Adrenal gland (tissue), 12 donors: ENCODE results near the gene ZNF346. TPM values are rescaled to one million over a fixed set of nuclear protein-coding genes. Genes with fewer than 3 reads are reported as not detected.

ENCODE experiments used
- DNase-seq, 7 donors: peaks; one replicate each; pipeline ENCODE4 v3.0.0-alpha.2; 2019 to 2020
- H3K27ac ChIP-seq, 5 donors: fragments of 200-600 bp; sonication (generic) in 4 of 5; 1 replicate in 3 of 5; 2 replicates in 2 of 5; pipeline versions ENCODE4 v1.5.1 to v1.8.0; 2016 to 2020; ENCODE audit warnings: mild to moderate bottlenecking in 1 of 5
- H3K27me3 ChIP-seq: fragments of 200-600 bp; 2 replicates; pipeline ENCODE4 v1.8.0; 2021
- H3K36me3 ChIP-seq, 2 donors: fragments of 200-600 bp; replicated peaks in 1 of 2; 1 replicate in 1 of 2; 2 replicates in 1 of 2; pipeline versions ENCODE4 v1.5.1 to v1.8.0; 2018 to 2022
- H3K4me1 ChIP-seq, 2 donors: fragments of 200-600 bp; replicated peaks in 1 of 2; 1 replicate in 1 of 2; 2 replicates in 1 of 2; pipeline versions ENCODE4 v1.5.1 to v1.8.0; 2018 to 2021
- H3K4me3 ChIP-seq, 4 donors: fragments of 200-600 bp; sonication (generic) in 3 of 4; one replicate each; pipeline ENCODE4 v1.5.1; 2016 to 2018
- H3K9me3 ChIP-seq, 3 donors: fragments of 200-600 bp; sonication (generic) in 1 of 3; replicated peaks in 1 of 3; 1 replicate in 2 of 3; 2 replicates in 1 of 3; pipeline versions ENCODE4 v1.5.1 to v1.8.0; 2016 to 2021
- CTCF ChIP-seq, 6 experiments: fragments of 450-650 bp in 4 of 6; fragments of 200-600 bp in 2 of 6; sonication (generic) in 1 of 6; IDR thresholded peaks; 1 replicate in 5 of 6; 2 replicates in 1 of 6; pipeline versions ENCODE4 v1.5.1 to v1.8.0; 2016 to 2021; ENCODE audit warnings: antibody characterized with exemption in 6 of 6, mild to moderate bottlenecking in 2 of 6, moderate library complexity in 1 of 6
- POLR2A ChIP-seq, 2 donors: fragments of 450-650 bp; IDR thresholded peaks; one replicate each; pipeline ENCODE4 v1.6.1; 2017; ENCODE audit warnings: antibody characterized with exemption in 2 of 2, mild to moderate bottlenecking in 2 of 2, moderate library complexity in 1 of 2
- WGBS, 4 donors: extraction: QIAGEN DNeasy Blood & Tissue Kit in 2 of 4; methylation state at CpG; one replicate each; pipeline versions ENCODE4 v1.1.5 to v1.1.7; 2013 to 2017; 5-methylcytosine and 5-hydroxymethylcytosine counted together
- intact Hi-C, 2 donors: fragments of 100-400 bp; cut with DNase I; formaldehyde crosslinking; loops; one replicate each; pipeline versions ENCODE4 v1.14.1 to v1.15.0; 2022 to 2023
- polyA plus RNA-seq, 3 donors: library from polyadenylated mRNA; stranded (reverse); fragments of 200-250 nt in 2 of 3; fragments of 350-450 nt in 1 of 3; fragmentation: Illumina TruSeq in 1 of 3; extraction: RNeasy Lipid Tissue Mini Kit (QIAGEN cat#74804) in 1 of 3; gene quantifications; one replicate each; pipeline ENCODE4 v1.2.3, GENCODE V29; 2013 to 2014
- total RNA-seq, 9 donors: library from RNA; depleted of rRNA in 4 of 9; stranded (reverse); fragments of >200 nt in 4 of 9; fragments of 120-200 nt in 1 of 9; fragmentation: NEBNext Ultra II Directional in 1 of 9; extraction: Animal tissue kit (Norgen Biotek cat#: 25700) in 1 of 9; gene quantifications; one replicate each; pipeline versions ENCODE4 v1.1.0 to v1.2.4, GENCODE V29; 2013 to 2023
- donor health status: healthy with polysubstance abuse.
- donor health status: Bipolar disorder and iron deficiency.
- donor health status: DM: yes; HTN: yes; CAD: no.
- donor health status: DM: no; HTN: no; CAD: no.
- donor health status: DM: no; HTN: no; CAD: no.
- donor health status: DM: yes; HTN: yes; CAD: no.

The ZNF346 gene
- total and polyA plus RNA-seq, 12 donors, result 7.9 to 29.4 (median 17.1) TPM

DNA sequence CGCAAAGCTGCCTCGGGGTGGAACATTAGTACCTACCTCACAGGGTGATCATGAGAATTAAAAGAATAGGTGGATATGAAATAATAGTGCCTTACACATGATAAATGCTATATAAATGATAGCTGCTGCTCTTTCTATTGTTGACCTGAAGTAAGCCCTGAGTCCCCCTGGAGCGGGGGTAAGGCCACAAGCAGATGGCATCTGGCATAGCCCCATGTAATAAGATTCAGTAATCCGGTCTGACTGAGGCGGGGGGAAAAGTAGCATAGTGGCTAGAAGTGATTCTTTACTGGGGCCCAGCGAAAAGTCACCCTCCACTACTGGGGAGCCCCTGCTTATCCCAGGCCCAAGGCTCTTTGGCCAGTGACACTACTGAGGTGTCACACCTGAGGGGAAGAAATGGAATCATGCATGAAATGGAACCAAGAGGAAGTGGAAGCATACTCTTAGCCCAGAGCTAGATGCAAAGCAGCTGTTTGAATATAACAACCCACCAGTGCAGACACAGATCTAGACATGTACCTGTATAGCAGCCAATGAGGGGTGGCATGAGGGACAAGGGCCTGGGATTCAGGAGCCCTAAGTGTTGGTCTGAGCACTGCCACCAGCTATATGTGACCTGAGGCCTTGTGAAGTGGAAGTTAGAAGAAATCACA lies 48.2 kb downstream of the ZNF346 start:
- H3K4me3 ChIP-seq, result no peak overlapping the region
- TF ChIP-seq POLR2A (IDR thresholded peaks at IDR 0.05) (no peak), CTCF (IDR thresholded peaks at IDR 0.05) (no peak)
- H3K9me3 ChIP-seq, result no peaks in the 10 kb centered on the region
- no peak overlapping the region for H3K27ac ChIP-seq
- no peak for DNase-seq
- H3K36me3 ChIP-seq, result no peaks in the 10 kb centered on the region
- WGBS, 4 donors, result 86 to 94% (median 92%) methylated on average over 6 of the region's 6 CpGs
- intact Hi-C loops, result loop anchor here in 1 of 2 donors (2.0 kb wide), 1 partner anchor 42 kb away; no protein-coding TSS in a partner anchor
- H3K4me1 ChIP-seq, result peaks cover 0 to 9% of the 10 kb centered on the region in 2 donors
- H3K27me3 ChIP-seq, result no peaks in the 10 kb centered on the region

GRCh38 chr5:177071666-177072385 lies 49.3 kb downstream of the ZNF346 start:
- WGBS, 4 donors, result 6 to 16% (median 14%) methylated on average over 5 to 6 of the region's 6 CpGs
- DNase-seq, result peak; percentile 76 to 92 (median 84)
- Histone ChIP-seq H3K9me3 (no peaks in the 10 kb centered on the region), H3K36me3 (no peaks in the 10 kb centered on the region), H3K27me3 (no peaks in the 10 kb centered on the region), H3K27ac (peak overlapping the region in 3 of 5 donors; percentile 9 to 57 (median 47)), H3K4me1 (peaks cover 0 to 9% of the 10 kb centered on the region in 2 donors), H3K4me3 (no peak overlapping the region)
- no peak for TF ChIP-seq POLR2A (IDR thresholded peaks at IDR 0.05)
- TF ChIP-seq CTCF (IDR thresholded peaks at IDR 0.05), result peak; percentile 84 to 93 (median 86)
- intact Hi-C loops, result loop anchor here in 1 of 2 donors (2.0 kb wide), 1 partner anchor 41 kb away; no protein-coding TSS in a partner anchor

DNA sequence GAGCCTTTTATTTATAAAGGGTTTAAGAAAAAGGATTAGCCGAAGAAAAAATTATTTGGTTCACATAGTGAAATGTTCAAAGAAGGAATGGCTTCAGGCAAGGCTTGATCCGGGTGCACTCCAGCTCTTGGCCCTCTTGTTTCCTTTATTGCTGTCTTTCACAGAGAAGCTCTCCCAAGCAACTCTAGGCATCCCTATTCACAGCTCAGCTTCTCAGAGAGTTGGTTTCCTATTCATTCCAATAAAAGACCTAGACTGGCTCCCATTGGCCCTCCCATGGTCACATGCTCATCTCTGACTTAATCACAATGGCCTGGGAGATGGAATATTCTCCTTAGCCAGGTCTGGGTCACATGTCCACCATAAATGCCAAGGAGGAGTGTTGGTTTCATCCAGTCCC lies 54.8 kb downstream of the ZNF346 start:
- Histone ChIP-seq H3K27me3 (no peaks in the 10 kb centered on the region), H3K36me3 (no peaks in the 10 kb centered on the region), H3K9me3 (no peaks in the 10 kb centered on the region), H3K27ac (no peak overlapping the region), H3K4me1 (no peaks in the 10 kb centered on the region), H3K4me3 (no peak overlapping the region)
- intact Hi-C loops, result no loop called here
- no peak for DNase-seq
- TF ChIP-seq POLR2A (IDR thresholded peaks at IDR 0.05), result no peak
- no peak for TF ChIP-seq CTCF (IDR thresholded peaks at IDR 0.05)
- 93 to 100% (median 97%) methylated on average over 2 of the region's 2 CpGs for WGBS, 4 donors

DNA sequence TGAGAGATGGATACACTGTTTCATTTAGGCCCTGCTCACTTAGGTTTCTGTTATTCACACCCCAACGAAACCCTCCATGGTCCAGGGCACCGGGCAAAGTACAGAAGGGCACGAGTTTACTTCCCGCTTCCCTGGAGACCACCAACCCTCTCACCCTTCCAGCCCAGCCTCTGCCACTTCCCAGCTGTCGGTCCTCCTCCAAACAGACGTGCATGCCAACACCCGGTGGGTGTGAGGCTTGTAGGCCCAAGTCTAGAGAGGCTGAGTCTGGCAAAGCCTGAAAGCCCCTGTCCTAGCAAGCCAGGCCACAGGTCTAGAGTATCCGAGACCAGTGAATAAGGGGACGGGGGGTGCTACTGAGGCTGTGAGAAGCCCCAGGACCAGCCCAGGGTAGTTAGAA lies 57.1 kb downstream of the ZNF346 start:
- TF ChIP-seq CTCF (IDR thresholded peaks at IDR 0.05) (no peak), POLR2A (IDR thresholded peaks at IDR 0.05) (no peak)
- no peak overlapping the region for H3K4me3 ChIP-seq
- H3K9me3 ChIP-seq, result no peaks in the 10 kb centered on the region
- H3K27ac ChIP-seq, result no peak overlapping the region
- intact Hi-C loops, result no loop called here
- DNase-seq, result no peak
- H3K36me3 ChIP-seq, result no peaks in the 10 kb centered on the region
- H3K27me3 ChIP-seq, result no peaks in the 10 kb centered on the region
- H3K4me1 ChIP-seq, result no peaks in the 10 kb centered on the region
- WGBS, 4 donors, result 83 to 90% (median 89%) methylated on average over 8 to 9 of the region's 9 CpGs
